Kidney (tissue), 14 donors: ENCODE results near the gene TRAPPC3L. TPM values are rescaled to one million over a fixed set of nuclear protein-coding genes. Genes with fewer than 3 reads are reported as not detected.

Experiments
- DNase-seq, 5 donors: peaks; one replicate each; pipeline ENCODE4 v3.0.0-alpha.2; 2013 to 2020
- FAIRE-seq: peaks from 2 replicates; lab custom pipeline; 2012; peaks lifted over from hg19 to GRCh38; lab: Jason Lieb, UNC
- H3K27ac ChIP-seq, 2 donors: one replicate each; pipeline ENCODE4 v1.7.0; 2013; ENCODE audit warnings: low read depth in 2 of 2, low read length in 2 of 2, inconsistent platforms in 1 of 2
- H3K27me3 ChIP-seq: one replicate; pipeline ENCODE4 v1.7.1; 2013; ENCODE audit warnings: low read length, inconsistent platforms; ENCODE audit not compliant: control insufficient read depth, insufficient read depth
- H3K36me3 ChIP-seq, 3 donors: one replicate each; pipeline versions ENCODE4 v1.7.0 to v1.7.1; 2013; ENCODE audit warnings: low read length in 3 of 3, control low read depth in 1 of 3, inconsistent platforms in 1 of 3; ENCODE audit not compliant: insufficient read depth in 3 of 3, control insufficient read depth in 2 of 3
- H3K4me1 ChIP-seq, 3 donors: one replicate each; pipeline versions ENCODE4 v1.7.0 to v1.7.1; 2013; ENCODE audit warnings: low read length in 3 of 3, inconsistent platforms in 1 of 3, low read depth in 1 of 3; ENCODE audit not compliant: control insufficient read depth in 2 of 3, insufficient read depth in 2 of 3
- H3K4me3 ChIP-seq, 3 donors: one replicate each; pipeline versions ENCODE4 v1.7.0 to v1.8.1; 2013; ENCODE audit warnings: low read length in 3 of 3, control low read depth in 1 of 3, inconsistent platforms in 1 of 3
- H3K9ac ChIP-seq, 3 donors: one replicate each; pipeline versions ENCODE4 v1.7.0 to v1.7.1; 2013; ENCODE audit warnings: low read length in 3 of 3, control low read depth in 1 of 3, inconsistent platforms in 1 of 3
- H3K9me3 ChIP-seq, 3 donors: one replicate each; pipeline versions ENCODE4 v1.7.0 to v1.7.1; 2013; ENCODE audit warnings: low read length in 3 of 3, control low read depth in 1 of 3, inconsistent platforms in 1 of 3; ENCODE audit not compliant: control insufficient read depth in 2 of 3, insufficient read depth in 1 of 3
- intact Hi-C: fragments of 100-400 bp; cut with DNase I; formaldehyde crosslinking; loops from one replicate; pipeline ENCODE4 v1.11.1; 2022
- polyA plus RNA-seq: library from polyadenylated mRNA; stranded (reverse); fragments of 350-450 nt; fragmentation: Illumina TruSeq; extraction: RNeasy Lipid Tissue Mini Kit (QIAGEN cat#74804); gene quantifications from one replicate; pipeline ENCODE4 v1.2.3, GENCODE V29; 2014; ENCODE audit warnings: low read depth, low replicate concordance; ENCODE audit not compliant: insufficient read depth
- total RNA-seq: library from RNA; stranded (reverse); fragmentation: NEBNext Ultra II Directional; extraction: Animal tissue kit (Norgen Biotek cat#: 25700); gene quantifications from one replicate; pipeline ENCODE4 v1.2.1, GENCODE V29; 2021
- TF ChIP-seq, protein P1 (sequence below): IDR thresholded peaks from 3 replicates; pipeline ENCODE4 v1.5.1; 2012; ENCODE audit warnings: mild to moderate bottlenecking, moderate library complexity, borderline replicate concordance; ENCODE audit not compliant: insufficient read depth; ENCODE audit errors: extremely low read depth
- donor health status: control.
- donor health status: control.
- donor health status: control.
- donor health status: control.
- donor health status: control.
- donor health status: DM: yes; HTN: yes; CAD: no.
- donor health status: Normal renal cell carcinoma (clear cell type).

The TRAPPC3L gene
- total and polyA plus RNA-seq, 2 donors from 2014 or later: not detected

DNA sequence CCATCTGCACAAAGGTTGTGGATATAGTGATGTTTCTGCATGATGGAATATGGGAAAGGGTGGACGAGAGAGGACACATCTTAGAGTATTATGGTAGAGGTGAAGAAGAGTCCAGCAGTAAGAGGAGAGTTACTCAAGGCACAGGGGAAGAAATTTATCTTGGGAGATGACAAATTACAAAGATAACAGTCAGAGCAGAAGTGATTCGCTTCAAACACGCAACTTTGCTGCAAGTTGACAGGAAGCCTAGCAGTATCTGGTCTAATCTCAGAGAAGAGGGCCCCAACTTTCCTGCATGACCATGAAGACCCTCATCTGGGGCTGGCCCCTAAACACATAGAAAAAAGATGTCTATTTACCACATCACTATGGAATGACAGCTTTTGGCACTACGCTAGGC, 85.6 kb downstream of the TRAPPC3L start:
- Histone ChIP-seq H3K9ac (no peak overlapping the region), H3K4me1 (no peaks in the 10 kb centered on the region), H3K9me3 (no peaks in the 10 kb centered on the region), H3K27ac (no peak overlapping the region), H3K4me3 (no peak overlapping the region), H3K27me3 (no peaks in the 10 kb centered on the region), H3K36me3 (no peaks in the 10 kb centered on the region)
- DNase-seq (no peak), FAIRE-seq (no peak)
- TF ChIP-seq, protein P1, sequence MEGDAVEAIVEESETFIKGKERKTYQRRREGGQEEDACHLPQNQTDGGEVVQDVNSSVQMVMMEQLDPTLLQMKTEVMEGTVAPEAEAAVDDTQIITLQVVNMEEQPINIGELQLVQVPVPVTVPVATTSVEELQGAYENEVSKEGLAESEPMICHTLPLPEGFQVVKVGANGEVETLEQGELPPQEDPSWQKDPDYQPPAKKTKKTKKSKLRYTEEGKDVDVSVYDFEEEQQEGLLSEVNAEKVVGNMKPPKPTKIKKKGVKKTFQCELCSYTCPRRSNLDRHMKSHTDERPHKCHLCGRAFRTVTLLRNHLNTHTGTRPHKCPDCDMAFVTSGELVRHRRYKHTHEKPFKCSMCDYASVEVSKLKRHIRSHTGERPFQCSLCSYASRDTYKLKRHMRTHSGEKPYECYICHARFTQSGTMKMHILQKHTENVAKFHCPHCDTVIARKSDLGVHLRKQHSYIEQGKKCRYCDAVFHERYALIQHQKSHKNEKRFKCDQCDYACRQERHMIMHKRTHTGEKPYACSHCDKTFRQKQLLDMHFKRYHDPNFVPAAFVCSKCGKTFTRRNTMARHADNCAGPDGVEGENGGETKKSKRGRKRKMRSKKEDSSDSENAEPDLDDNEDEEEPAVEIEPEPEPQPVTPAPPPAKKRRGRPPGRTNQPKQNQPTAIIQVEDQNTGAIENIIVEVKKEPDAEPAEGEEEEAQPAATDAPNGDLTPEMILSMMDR: no peak
- intact Hi-C loops: no loop called here

DNA sequence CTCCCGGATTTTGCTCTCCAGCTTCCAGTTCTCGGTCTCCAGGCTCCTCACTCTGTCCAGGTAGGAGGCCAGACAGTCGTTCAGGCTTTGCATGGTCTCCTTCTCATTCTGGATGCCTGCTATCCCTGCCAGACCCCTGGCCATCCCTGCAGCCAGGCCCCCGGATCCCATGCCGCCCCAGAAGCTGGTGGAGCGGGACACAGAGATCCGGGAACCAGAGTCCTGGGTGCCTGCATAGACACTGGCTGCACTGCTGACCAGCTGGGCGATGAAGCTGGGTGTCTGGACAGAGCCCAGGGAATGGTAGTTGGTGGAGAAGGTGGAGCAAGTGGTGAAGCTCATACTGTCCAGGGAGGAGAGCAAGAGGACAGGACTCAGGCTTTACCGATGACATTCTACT, 87.2 kb downstream of the TRAPPC3L start:
- no peaks in the 10 kb centered on the region for H3K9me3 ChIP-seq
- no peaks in the 10 kb centered on the region for H3K27me3 ChIP-seq
- intact Hi-C loops: no loop called here
- FAIRE-seq: no peak
- no peak overlapping the region for H3K9ac ChIP-seq
- DNase-seq: no peak
- H3K27ac ChIP-seq: no peak overlapping the region
- H3K4me1 ChIP-seq: no peaks in the 10 kb centered on the region
- TF ChIP-seq, protein P1: no peak
- H3K4me3 ChIP-seq: no peak overlapping the region
- no peaks in the 10 kb centered on the region for H3K36me3 ChIP-seq

DNA sequence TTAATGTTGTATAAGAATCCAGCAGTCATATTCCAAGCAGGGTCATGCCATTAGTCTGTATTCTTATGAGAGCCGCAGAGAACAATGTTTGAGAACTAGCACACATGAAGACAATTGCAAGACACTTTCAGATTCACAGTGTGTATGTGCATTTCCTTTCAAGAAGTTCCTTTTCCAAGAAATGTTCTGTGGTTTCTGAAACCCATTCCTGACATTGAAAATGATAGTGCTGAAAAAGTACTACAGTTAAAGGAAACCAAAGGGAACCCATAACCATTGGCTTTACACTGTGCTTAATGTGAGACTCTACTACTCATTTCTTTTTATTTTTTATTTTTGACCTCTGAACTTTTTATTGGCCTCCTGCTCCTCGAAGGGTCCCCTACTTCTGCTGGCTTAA, 88.6 kb downstream of the TRAPPC3L start:
- H3K36me3 ChIP-seq: no peaks in the 10 kb centered on the region
- no peak for FAIRE-seq
- DNase-seq: no peak
- H3K27me3 ChIP-seq: no peaks in the 10 kb centered on the region
- no peak overlapping the region for H3K27ac ChIP-seq
- no peak overlapping the region for H3K4me3 ChIP-seq
- no peak overlapping the region for H3K9ac ChIP-seq
- TF ChIP-seq, protein P1: no peak
- H3K9me3 ChIP-seq: no peaks in the 10 kb centered on the region
- no peaks in the 10 kb centered on the region for H3K4me1 ChIP-seq
- intact Hi-C loops: no loop called here

DNA sequence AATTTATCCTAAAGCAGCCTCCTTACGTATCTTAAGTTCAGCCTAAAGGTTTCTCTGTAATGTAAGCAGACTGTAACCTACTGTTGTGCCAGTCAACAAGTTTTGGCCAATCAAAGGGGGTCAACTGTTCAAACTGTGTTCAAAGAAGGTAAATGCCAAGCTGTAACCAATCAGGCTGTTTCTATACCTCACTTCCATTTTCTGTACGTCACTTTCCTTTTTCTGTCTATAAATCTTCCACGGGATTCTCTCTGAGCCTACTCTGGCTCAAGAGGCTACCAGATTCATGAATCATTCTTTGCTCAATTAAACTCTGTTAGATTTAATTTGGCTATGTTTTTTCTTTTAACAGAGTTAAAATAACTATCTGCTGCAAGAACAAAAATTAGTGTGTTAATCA, 89.4 kb downstream of the TRAPPC3L start:
- H3K36me3 ChIP-seq: no peaks in the 10 kb centered on the region
- FAIRE-seq (no peak), DNase-seq (no peak)
- TF ChIP-seq, protein P1: no peak
- H3K9me3 ChIP-seq: no peaks in the 10 kb centered on the region
- H3K4me1 ChIP-seq: no peaks in the 10 kb centered on the region
- no peak overlapping the region for H3K9ac ChIP-seq
- intact Hi-C loops: no loop called here
- no peak overlapping the region for H3K27ac ChIP-seq
- no peak overlapping the region for H3K4me3 ChIP-seq
- H3K27me3 ChIP-seq: no peaks in the 10 kb centered on the region
